Osteocyte (in vitro differentiated cells): ENCODE results near the gene C6orf89. TPM values are rescaled to one million over a fixed set of nuclear protein-coding genes. Genes with fewer than 3 reads are reported as not detected.

Experiments used
- DNase-seq: peaks from one replicate; pipeline ENCODE4 v3.0.0; 2021; ENCODE audit warnings: mixed read lengths; ENCODE audit not compliant: unreplicated experiment; ENCODE audit errors: extremely low spot score
- H3K27ac Mint-ChIP-seq: one replicate; pipeline ENCODE4 v1.8.0; 2021; ENCODE audit warnings: mild to moderate bottlenecking, mixed read lengths; ENCODE audit not compliant: unreplicated experiment
- H3K27me3 Mint-ChIP-seq: one replicate; pipeline ENCODE4 v1.8.0; 2021; ENCODE audit warnings: mixed read lengths; ENCODE audit not compliant: unreplicated experiment
- H3K36me3 Mint-ChIP-seq: one replicate; pipeline ENCODE4 v1.8.0; 2021; ENCODE audit warnings: mixed read lengths; ENCODE audit not compliant: unreplicated experiment
- H3K4me1 Mint-ChIP-seq: one replicate; pipeline ENCODE4 v1.8.0; 2021; ENCODE audit warnings: mixed read lengths; ENCODE audit not compliant: unreplicated experiment
- H3K4me3 Mint-ChIP-seq: one replicate; pipeline ENCODE4 v1.8.0; 2021; ENCODE audit warnings: mild to moderate bottlenecking, moderate library complexity, mixed read lengths; ENCODE audit not compliant: unreplicated experiment
- H3K9me3 Mint-ChIP-seq: one replicate; pipeline ENCODE4 v1.8.0; 2021; ENCODE audit warnings: mixed read lengths; ENCODE audit not compliant: unreplicated experiment
- CTCF ChIP-seq: fragments of 200-600 bp; sonication (generic); IDR thresholded peaks from 2 replicates; pipeline ENCODE4 v1.5.0; 2021; ENCODE audit warnings: antibody characterized with exemption, mild to moderate bottlenecking, moderate library complexity
- total RNA-seq: library from RNA; stranded (reverse); gene quantifications from 2 replicates; pipeline ENCODE4 v1.2.1, GENCODE V29; 2021

C6orf89 gene
- total RNA-seq, 1 donor from 2014 or later = 71.2 TPM

- no peaks in the 10 kb centered on the region for H3K9me3 Mint-ChIP-seq
- H3K4me1 Mint-ChIP-seq = peaks cover 7% of the 10 kb centered on the region
- no peak overlapping the region for H3K27ac Mint-ChIP-seq
These were observed 25.6 kb upstream of the C6orf89 start for GRCh38 chr6:36860126-36860525.

GRCh38 chr6:36862164-36862847, 23.4 kb upstream of the C6orf89 start:
- TF ChIP-seq CTCF = no peak
- Mint-ChIP-seq H3K36me3 (peaks cover 7% of the 10 kb centered on the region), H3K27ac (no peak overlapping the region), H3K9me3 (no peaks in the 10 kb centered on the region), H3K27me3 (no peaks in the 10 kb centered on the region), H3K4me3 (no peak overlapping the region), H3K4me1 (peaks cover 7% of the 10 kb centered on the region)
- no peak for DNase-seq

More at GRCh38 chr6:36860126-36860525, 25.6 kb upstream of the C6orf89 start:
- Mint-ChIP-seq H3K36me3 (peaks cover 12% of the 10 kb centered on the region), H3K27me3 (no peaks in the 10 kb centered on the region), H3K4me3 (no peak overlapping the region)
- DNase-seq = no peak
- no peak for TF ChIP-seq CTCF

- H3K4me1 Mint-ChIP-seq = peaks cover 7% of the 10 kb centered on the region
- no peak overlapping the region for H3K27ac Mint-ChIP-seq
- peaks cover 7% of the 10 kb centered on the region for H3K36me3 Mint-ChIP-seq
- no peaks in the 10 kb centered on the region for H3K27me3 Mint-ChIP-seq
- no peak for TF ChIP-seq CTCF
- no peaks in the 10 kb centered on the region for H3K9me3 Mint-ChIP-seq
- DNase-seq = no peak
- no peak overlapping the region for H3K4me3 Mint-ChIP-seq
These were observed 22.8 kb upstream of the C6orf89 start for GRCh38 chr6:36862848-36863382.

- Mint-ChIP-seq H3K27me3 (no peaks in the 10 kb centered on the region), H3K4me1 (peaks cover under 1% of the 10 kb centered on the region), H3K4me3 (no peak overlapping the region), H3K9me3 (no peaks in the 10 kb centered on the region), H3K27ac (no peak overlapping the region), H3K36me3 (peaks cover 7% of the 10 kb centered on the region)
- DNase-seq = no peak
- TF ChIP-seq CTCF = no peak
These were observed 21.8 kb upstream of the C6orf89 start for GRCh38 chr6:36863670-36864540.

GRCh38 chr6:36865835-36866234, 19.9 kb upstream of the C6orf89 start:
- Mint-ChIP-seq H3K27ac (no peak overlapping the region), H3K9me3 (no peaks in the 10 kb centered on the region), H3K4me3 (no peak overlapping the region), H3K36me3 (peaks cover 8% of the 10 kb centered on the region), H3K27me3 (no peaks in the 10 kb centered on the region), H3K4me1 (no peaks in the 10 kb centered on the region)
- DNase-seq = no peak
- TF ChIP-seq CTCF = no peak
